Lower leg skin (tissue), 4 donors: ENCODE data around the gene CTIF. TPM values are rescaled to one million over a fixed set of nuclear protein-coding genes. Genes with fewer than 3 reads are reported as not detected.

Experiments used
- DNase-seq, 2 donors: peaks; one replicate each; pipeline ENCODE4 v3.0.0-alpha.2; 2019; ENCODE audit warnings: low spot score in 2 of 2
- H3K4me3 ChIP-seq: fragments of 200-600 bp; sonication (generic); 2 replicates; pipeline ENCODE4 v1.5.1; 2017; ENCODE audit warnings: mild to moderate bottlenecking, low read depth; ENCODE audit not compliant: poor library complexity, severe bottlenecking
- CTCF ChIP-seq, 3 donors: fragments of 450-650 bp; IDR thresholded peaks; one replicate each; pipeline ENCODE4 v1.5.1; 2016; ENCODE audit warnings: antibody characterized with exemption in 3 of 3, mild to moderate bottlenecking in 3 of 3, moderate library complexity in 2 of 3
- POLR2A ChIP-seq, 2 donors: fragments of 450-650 bp; IDR thresholded peaks; one replicate each; pipeline ENCODE4 v1.6.1; 2016 to 2017; ENCODE audit warnings: antibody characterized with exemption in 2 of 2, mild to moderate bottlenecking in 1 of 2, moderate library complexity in 1 of 2
- WGBS, 2 donors: methylation state at CpG; one replicate each; pipeline ENCODE4 v1.1.5; 2018; 5-methylcytosine and 5-hydroxymethylcytosine counted together
- intact Hi-C: fragments of 100-400 bp; cut with DNase I; formaldehyde crosslinking; loops from one replicate; pipeline ENCODE4 v1.15.0; 2023; ENCODE audit warnings: low total_unique reads
- total RNA-seq, 4 donors: library from RNA; depleted of rRNA; stranded (reverse); fragments of >200 nt; gene quantifications; one replicate each; pipeline ENCODE4 v1.1.0, GENCODE V29; 2016

The CTIF gene
- total RNA-seq, 4 donors from 2014 or later = 22.6 to 44.0 (median 30.2) TPM

- no peak overlapping the region for H3K4me3 ChIP-seq
- DNase-seq = peak in 1 of 2 donors; percentile 78
- 86% methylated on average over 6 of the region's 6 CpGs for WGBS, 2 donors
- intact Hi-C loops = loop anchor here (10.0 kb wide), 1 partner anchor 742 kb away; no protein-coding TSS in a partner anchor
- TF ChIP-seq CTCF (IDR thresholded peaks at IDR 0.05) (no peak), POLR2A (IDR thresholded peaks at IDR 0.05) (no peak)
Observed at GRCh38 chr18:48672671-48673340, 134.0 kb downstream of the CTIF start.

GRCh38 chr18:48673456-48673852, 134.6 kb downstream of the CTIF start:
- WGBS, 2 donors = 57 to 65% methylated on average over 3 of the region's 3 CpGs
- intact Hi-C loops = loop anchor here (10.0 kb wide), 1 partner anchor 741 kb away; no protein-coding TSS in a partner anchor
- H3K4me3 ChIP-seq = no peak overlapping the region
- peak in 1 of 2 donors; percentile 56 for DNase-seq
- TF ChIP-seq POLR2A (IDR thresholded peaks at IDR 0.05) (no peak), CTCF (IDR thresholded peaks at IDR 0.05) (no peak)

GRCh38 chr18:48673853-48674721, 135.3 kb downstream of the CTIF start:
- WGBS, 2 donors = 83 to 91% methylated on average over 9 of the region's 9 CpGs
- TF ChIP-seq POLR2A (IDR thresholded peaks at IDR 0.05) = no peak
- TF ChIP-seq CTCF (IDR thresholded peaks at IDR 0.05) = no peak
- intact Hi-C loops = loop anchor here (10.0 kb wide), 1 partner anchor 741 kb away; no protein-coding TSS in a partner anchor
- peak in 1 of 2 donors; percentile 78 for DNase-seq
- no peak overlapping the region for H3K4me3 ChIP-seq

- no peak overlapping the region for H3K4me3 ChIP-seq
- TF ChIP-seq CTCF (IDR thresholded peaks at IDR 0.05) = no peak
- TF ChIP-seq POLR2A (IDR thresholded peaks at IDR 0.05) = no peak
- DNase-seq = peak in 1 of 2 donors; percentile 61
- intact Hi-C loops = loop anchor here (5.0 to 10.0 kb wide), 2 partner anchors 367 to 740 kb away; no protein-coding TSS in a partner anchor
- 85 to 88% methylated on average over 2 to 4 of the region's 4 CpGs for WGBS, 2 donors
Observed at GRCh38 chr18:48674758-48675351, 136.0 kb downstream of the CTIF start.

- H3K4me3 ChIP-seq = no peak overlapping the region
- no peak for TF ChIP-seq POLR2A (IDR thresholded peaks at IDR 0.05)
- TF ChIP-seq CTCF (IDR thresholded peaks at IDR 0.05) = peak in 2 of 3 donors; percentile 23 to 90
- DNase-seq = peak; percentile 76 to 97
- WGBS, 2 donors = 0 to 14% methylated on average over 5 to 10 of the region's 10 CpGs
- intact Hi-C loops = loop anchor here (5.0 to 10.0 kb wide), 2 partner anchors 367 to 739 kb away; no protein-coding TSS in a partner anchor
Observed at GRCh38 chr18:48675352-48675761, 136.5 kb downstream of the CTIF start.
